G401.6 (cell line): Measurements from ENCODE around the gene METTL25.
"Not testable (repeated sequence)": the region's sequence is repeated elsewhere in the genome, so short reads cannot be mapped to it uniquely, and the experiment has no call there.

Experiments used
- FAIRE-seq: peaks from 2 replicates; lab custom pipeline; 2012; peaks lifted over from hg19 to GRCh38; lab: Jason Lieb, UNC

Gene METTL25, protein sequence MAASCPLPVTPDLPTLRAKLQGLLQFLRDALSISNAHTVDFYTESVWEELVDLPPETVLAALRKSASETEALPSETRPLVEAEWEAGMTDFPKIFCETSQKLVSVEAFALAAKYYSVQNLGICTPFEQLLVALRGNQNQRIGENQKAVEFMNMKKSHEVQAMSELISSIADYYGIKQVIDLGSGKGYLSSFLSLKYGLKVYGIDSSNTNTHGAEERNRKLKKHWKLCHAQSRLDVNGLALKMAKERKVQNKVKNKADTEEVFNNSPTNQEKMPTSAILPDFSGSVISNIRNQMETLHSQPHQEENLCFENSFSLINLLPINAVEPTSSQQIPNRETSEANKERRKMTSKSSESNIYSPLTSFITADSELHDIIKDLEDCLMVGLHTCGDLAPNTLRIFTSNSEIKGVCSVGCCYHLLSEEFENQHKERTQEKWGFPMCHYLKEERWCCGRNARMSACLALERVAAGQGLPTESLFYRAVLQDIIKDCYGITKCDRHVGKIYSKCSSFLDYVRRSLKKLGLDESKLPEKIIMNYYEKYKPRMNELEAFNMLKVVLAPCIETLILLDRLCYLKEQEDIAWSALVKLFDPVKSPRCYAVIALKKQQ

DNA sequence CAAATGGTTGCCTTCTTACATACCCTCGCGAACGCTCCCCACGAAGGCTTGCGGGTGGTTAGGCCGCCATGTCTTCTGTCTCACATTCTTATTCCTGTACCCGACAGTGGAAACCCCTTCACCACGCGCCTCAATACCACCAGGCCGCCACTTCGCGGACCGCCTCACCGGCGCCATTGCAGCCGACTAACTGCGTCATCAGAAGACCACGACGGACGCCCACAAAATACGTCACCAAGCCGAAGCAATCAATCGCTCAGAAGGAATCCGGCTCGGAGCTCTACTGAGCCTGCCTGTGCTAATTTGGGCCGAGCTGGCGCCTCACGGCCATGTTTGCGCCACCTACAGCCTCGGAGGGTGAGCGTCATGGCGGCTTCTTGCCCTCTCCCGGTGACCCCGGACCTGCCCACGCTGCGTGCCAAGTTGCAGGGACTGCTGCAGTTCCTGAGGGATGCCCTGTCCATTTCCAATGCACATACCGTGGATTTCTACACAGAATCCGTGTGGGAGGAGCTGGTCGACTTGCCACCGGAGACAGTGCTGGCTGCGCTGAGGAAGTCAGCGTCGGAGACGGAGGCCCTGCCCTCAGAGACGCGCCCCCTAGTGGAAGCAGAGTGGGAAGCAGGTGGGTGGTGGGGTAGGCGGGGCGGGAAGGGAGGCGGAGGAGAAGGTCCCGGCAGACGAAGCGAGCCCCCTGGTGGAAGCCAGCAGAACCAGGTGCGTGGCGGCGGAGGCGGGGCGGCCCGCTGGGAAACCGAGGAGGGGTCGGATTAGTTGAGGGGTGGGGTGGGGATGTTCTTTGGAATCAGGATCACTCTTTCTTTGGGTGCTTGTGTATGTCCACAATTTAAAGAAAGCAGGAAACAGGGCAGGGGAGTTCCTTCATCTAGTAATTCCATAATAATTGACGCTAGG, at the start of gene METTL25, which contains the start of gene CCDC59:
TSS of gene METTL25 (plus strand) at position 330 of the 915 bp plus-strand sequence. CDS start at position 367, 37 bp downstream.
TSS of gene CCDC59 (minus strand) at position 188 of the 915 bp plus-strand sequence. CDS start at position 177, 11 bp downstream.
- FAIRE-seq: peak; percentile 82

DNA sequence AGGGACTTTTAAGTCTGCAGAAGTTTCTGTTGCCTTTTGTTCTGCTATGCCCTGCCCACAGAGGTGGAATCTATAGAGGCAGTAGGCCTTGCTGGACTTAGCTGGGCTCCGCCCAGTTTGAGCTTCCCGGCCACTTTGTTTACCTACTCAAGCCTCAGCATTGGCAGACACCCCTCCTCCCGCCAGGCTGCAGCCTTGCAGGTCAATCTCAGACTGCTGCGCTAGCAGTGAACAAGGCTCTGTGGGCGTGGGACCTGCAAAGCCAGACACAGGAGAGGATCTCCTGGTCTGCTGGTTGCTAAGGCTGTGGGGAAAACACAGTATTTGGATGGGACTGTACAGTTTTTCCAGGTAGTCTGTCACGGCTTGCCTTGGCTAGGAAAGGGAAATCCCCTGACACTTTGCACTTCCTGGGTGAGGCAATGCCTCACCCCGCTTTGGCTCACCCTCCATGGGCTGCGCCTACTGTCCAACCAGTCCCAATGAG, 43.9 kb upstream of the METTL25 start:
- no peak for FAIRE-seq

DNA sequence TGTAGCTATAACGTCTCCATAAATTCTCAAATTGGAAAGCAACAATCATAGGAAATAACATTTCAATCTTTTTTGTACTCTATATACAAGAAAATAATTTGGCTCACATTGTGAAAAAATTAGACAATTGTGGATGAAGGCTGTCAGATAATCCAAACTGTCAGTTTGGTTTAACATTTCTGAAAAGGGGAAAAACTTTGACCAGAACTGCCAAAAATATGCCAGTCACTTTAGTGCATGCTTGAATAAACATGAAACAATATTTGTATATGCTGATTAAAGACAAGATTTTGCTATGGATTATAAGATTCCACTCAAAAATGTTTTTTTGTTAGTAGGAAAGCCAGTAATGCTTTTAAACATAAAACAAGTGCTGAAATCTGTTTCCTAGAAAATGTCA, 39.1 kb upstream of the METTL25 start:
- no peak for FAIRE-seq

DNA sequence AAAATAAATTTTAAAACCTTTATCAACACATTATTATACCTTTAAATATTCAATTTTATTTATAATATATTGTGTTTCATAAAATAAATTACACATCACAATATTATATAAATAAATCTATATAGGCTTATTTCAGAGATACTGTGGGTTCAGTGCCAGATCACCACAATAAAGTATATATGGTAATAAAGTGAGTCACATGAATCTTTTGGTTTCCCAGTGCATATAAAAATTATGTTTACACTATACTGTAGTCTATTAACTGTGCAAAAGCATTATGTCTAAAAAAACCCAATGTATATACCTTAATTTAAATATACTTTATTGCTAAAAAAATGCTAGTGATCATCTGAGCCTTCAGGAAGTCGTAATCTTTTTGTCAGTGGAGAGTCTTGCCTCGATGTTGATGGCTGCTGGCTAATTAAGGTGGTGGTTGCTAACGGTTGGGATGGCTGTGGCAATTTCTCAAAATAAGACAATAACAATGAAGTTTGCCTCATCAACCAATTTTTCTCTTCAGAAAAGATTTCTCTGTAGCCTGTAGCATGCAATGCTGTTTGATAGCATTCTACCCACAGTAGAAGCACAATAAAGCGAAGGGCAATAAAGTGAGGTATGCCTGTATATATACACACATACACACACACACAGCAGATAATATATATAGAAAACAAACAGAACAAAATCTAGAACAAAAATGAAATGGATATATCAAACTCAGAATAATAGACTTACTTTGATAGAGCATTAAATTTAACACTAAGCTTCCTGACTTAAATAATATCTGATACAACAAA, 32.6 kb upstream of the METTL25 start:
- FAIRE-seq: peak; percentile 92

- peak; percentile 96 for FAIRE-seq
Observed at GRCh38 chr12:82326905-82327503, 31.3 kb upstream of the METTL25 start.

DNA sequence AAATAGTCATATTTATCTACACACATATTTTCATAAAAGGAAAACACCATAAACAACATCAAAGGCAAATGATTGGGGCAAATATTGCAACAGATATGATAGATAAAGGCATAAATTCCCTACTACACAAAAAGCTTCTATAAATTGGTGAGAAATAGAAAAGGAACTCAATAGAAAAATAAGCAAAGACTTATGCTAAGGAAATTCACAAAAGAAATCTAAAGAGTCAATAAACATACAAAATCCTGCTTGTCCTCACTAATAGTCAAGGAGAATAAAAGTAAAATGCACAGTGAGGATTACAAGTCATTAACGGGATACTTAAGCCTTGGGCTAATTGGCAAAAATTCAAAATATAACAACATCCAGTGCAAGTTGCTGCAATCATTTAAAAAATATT, 30.5 kb upstream of the METTL25 start:
- no peak for FAIRE-seq

DNA sequence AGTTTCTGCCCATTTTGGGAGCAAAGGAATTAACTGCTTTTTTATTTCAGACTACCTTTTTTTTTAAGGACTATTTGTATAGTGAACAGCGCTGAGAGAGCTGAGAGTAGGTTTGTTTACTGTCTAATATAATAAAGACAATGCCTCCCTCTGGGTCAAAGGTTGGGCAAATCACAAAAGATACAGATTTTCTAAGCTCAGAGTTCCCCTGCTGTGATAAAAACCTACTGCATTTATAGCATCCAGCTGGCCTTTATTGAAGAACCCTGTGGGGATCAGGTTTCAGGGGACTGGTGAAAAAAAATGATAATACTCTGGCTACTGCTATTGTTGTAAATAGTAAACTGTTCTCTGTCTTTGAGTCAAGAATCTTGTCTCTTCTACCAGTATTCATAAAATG, 28.8 kb upstream of the METTL25 start:
- no peak for FAIRE-seq

DNA sequence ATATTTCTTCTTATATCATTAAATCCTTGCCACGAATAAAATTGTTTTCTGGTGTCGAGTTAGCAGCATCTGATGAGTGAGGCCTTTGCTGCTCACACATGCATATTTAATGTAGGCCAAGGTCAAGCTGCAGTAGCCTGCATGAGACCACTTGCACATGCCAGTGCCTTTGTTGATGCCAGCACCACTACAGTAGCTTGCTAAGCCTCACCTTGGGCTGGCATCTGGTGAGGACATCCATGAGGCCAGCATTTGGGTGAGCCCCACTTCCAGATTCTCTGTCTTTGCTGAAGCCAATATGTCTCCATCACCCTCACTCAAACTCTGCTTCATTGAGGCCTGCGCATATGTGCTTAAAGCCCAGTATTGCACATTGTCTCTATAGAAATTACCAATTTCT, 8.2 kb upstream of the METTL25 start:
- no peak for FAIRE-seq

DNA sequence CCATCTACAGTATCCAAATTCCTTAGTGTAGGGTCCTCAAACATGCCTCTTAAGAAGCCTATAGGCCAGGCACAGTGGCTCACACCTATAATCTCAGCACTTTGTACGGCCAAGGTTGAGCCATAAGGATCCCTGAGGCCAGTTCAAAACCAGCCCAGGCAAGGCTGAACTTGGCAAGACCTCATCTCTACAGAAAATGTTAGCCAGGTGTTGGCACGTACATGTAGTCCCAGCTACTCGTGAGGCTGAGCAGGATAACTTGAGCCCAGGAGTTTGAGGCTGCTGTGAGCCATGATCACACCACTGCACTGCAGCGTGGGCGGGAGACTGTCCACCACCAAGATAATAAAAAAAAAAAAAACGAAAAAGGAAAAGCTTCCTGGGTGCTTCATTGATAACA, 6.9 kb upstream of the METTL25 start:
- FAIRE-seq: no peak

DNA sequence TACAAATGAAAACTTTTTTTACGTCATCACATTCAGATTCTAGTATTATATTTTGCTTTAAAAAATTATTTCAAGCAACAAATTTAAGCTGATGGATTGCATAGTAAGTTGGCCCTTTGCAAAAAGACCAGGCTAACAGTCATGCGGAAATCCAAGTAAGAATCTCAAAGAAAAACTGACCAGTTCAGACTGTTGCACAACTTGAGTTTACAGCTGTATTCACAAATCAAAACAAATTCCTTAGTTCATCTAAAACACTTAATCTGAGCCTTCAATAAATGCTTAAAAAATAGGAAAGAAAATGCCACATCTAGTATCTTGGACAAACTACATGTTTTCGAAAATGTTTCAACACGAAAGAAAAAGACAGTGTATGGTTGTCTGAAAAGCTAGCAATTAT, 989 bp upstream of the METTL25 start:
- FAIRE-seq: no peak

DNA sequence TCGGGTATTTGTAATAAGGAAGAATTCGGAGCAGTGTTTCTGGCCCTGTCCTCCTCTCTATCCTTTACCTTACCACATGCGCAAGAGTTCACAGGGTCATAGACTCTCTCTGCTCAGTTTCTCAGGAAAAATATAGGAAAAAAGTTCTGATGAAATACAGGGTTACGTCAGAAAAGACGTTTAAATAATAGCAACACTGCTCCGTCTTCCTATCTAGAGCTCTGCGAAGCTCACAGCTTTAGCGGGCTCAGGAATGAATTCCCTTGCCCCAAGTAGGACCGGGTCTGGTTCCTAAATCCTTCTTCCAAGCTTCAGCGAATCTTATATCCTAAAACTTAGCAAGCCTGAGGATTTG, 507 bp upstream of the METTL25 start:
- no peak for FAIRE-seq

GRCh38 chr12:82359115-82359478, 768 bp downstream of the METTL25 start:
- FAIRE-seq: no peak

DNA sequence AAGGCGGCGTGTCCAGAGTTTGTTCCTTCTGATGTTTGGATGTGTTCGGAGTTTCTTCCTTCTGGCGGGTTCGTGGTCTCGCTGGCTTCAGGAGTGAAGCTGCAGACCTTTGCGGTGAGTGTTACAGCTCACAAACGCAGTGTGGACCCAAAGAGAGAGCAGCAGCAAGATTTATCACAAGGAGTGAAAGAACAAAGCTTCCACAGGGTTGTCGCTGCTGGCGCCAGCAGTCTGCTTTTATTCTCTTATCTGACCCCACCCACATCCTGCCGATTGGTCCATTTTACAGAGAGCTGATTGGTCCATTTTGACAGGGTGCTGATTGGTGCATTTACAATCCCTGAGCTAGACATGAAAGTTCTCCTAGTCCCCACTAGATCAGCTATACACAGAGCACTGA, 2.5 kb downstream of the METTL25 start:
- not testable (repeated sequence) for FAIRE-seq

GRCh38 chr12:82361461-82361915, 3.2 kb downstream of the METTL25 start:
- FAIRE-seq: no peak

GRCh38 chr12:82363990-82364389, 5.7 kb downstream of the METTL25 start:
- FAIRE-seq: no peak

DNA sequence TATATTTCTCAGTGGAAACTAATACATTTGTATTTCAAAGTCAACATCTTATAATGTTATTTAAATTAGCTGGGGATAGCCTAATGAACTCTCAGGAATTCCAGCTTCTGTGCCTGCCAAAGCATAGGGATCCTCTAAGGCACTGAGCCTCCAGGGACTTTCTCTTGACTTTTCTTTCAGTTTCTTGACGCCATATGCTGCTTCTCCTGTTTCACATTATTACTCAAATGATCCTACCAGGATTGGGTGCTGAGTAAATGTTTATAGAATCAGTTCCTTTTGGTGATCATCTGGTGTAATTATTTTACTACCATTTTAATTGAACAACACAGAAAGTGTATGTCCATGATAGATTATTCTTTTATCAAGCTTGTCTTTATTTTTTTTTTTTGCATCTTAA, 7.9 kb downstream of the METTL25 start:
- no peak for FAIRE-seq

- FAIRE-seq: no peak
Observed at GRCh38 chr12:82375201-82375600, 16.9 kb downstream of the METTL25 start.

DNA sequence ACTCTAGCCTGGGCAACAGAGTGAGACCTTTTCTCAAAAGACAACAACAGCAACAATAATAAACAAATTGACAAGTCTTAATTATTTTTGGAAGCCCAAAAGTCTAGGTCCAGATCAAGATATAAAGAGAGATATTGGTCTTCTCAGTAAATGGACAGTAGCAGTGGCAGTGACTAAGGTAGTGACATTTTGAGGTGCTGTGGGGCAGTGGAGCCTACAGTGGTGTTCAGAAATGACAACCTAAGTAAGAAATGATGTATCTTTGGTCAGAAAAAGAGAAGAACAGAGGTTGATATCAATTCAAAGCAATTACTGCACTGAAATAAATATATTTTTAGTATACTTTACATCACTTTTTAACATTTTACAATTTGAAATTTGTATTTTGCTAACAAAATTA, 20.7 kb downstream of the METTL25 start:
- no peak for FAIRE-seq

GRCh38 chr12:82383930-82384552, 25.7 kb downstream of the METTL25 start:
- peak; percentile 74 for FAIRE-seq

GRCh38 chr12:82398879-82399278, 40.5 kb downstream of the METTL25 start:
- FAIRE-seq: no peak

- FAIRE-seq: no peak
Observed at GRCh38 chr12:82400819-82401218, 42.5 kb downstream of the METTL25 start.
